Activated CD4-positive, alpha-beta T cell treated with anti-CD3 and anti-CD28 coated beads for 24 hours (primary cell): ENCODE results near the gene UTP4.

ENCODE experiments used
- DNase-seq, 2 donors: peaks; one replicate each; pipeline ENCODE4 v3.0.0-alpha.2; 2020; ENCODE audit warnings: low read depth in 2 of 2

The UTP4 gene

DNA sequence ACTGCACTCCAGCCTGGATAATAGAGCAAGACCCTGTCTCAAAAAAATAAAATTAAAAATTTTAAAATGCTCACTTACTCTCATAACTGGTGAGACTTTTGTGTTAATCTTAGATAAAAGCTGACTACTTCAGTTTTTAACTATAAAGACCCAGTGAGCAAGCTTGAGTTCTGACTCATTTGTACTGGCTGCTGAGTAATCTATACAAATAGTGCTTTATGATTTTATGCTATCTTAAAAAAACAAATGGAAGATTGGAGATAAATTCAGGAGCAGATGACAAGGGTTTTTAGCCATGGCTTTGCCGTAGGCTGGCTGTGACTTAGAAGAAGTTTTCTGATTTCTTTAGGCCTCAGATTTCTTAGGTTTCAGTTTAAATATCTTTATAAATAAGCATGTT is 85.0 kb downstream of the UTP4 start:
- no peak for DNase-seq
